DOHH2 (cell line): Measurements from ENCODE around the gene DEDD2.

Experiments
- H3F3A ChIP-seq: fragments of 200-600 bp; sonication (generic), shearing (Covaris generic); 2 replicates; pipeline ENCODE4 v1.6.0; 2016; ENCODE audit warnings: antibody characterized with exemption, mild to moderate bottlenecking; ENCODE audit not compliant: control insufficient read depth, insufficient read depth
- H3K27ac ChIP-seq: fragments of 200-600 bp; sonication (generic); 2 replicates; pipeline ENCODE4 v1.5.1; 2014; ENCODE audit warnings: low read depth, mild to moderate bottlenecking, low read length, moderate library complexity
- H3K27me3 ChIP-seq: fragments of 200-600 bp; sonication (generic); 2 replicates; pipeline ENCODE4 v1.6.1; 2014; ENCODE audit warnings: mild to moderate bottlenecking, low read length, mixed read lengths; ENCODE audit not compliant: control insufficient read depth
- H3K36me3 ChIP-seq: fragments of 200-600 bp; sonication (generic); 2 replicates; pipeline ENCODE4 v1.6.1; 2014; ENCODE audit warnings: mild to moderate bottlenecking, low read length, moderate library complexity, mixed read lengths; ENCODE audit not compliant: control insufficient read depth
- H3K4me1 ChIP-seq: fragments of 200-600 bp; sonication (generic); 2 replicates; pipeline ENCODE4 v1.6.1; 2014; ENCODE audit warnings: mild to moderate bottlenecking, low read length, mixed read lengths; ENCODE audit not compliant: control insufficient read depth
- H3K4me2 ChIP-seq: fragments of 200-600 bp; sonication (generic); 2 replicates; pipeline ENCODE4 v1.6.0; 2014; ENCODE audit warnings: mild to moderate bottlenecking, low read length, moderate library complexity
- H3K4me3 ChIP-seq: fragments of 200-600 bp; sonication (generic); 2 replicates; pipeline ENCODE4 v1.5.1; 2014; ENCODE audit warnings: mild to moderate bottlenecking, low read length, mixed read lengths
- H3K79me2 ChIP-seq: fragments of 200-600 bp; sonication (generic); 2 replicates; pipeline ENCODE4 v1.6.1; 2014; ENCODE audit warnings: mild to moderate bottlenecking, low read length, mixed read lengths; ENCODE audit not compliant: control insufficient read depth
- H3K9me2 ChIP-seq: fragments of 200-600 bp; sonication (generic); replicated peaks from 2 replicates; pipeline ENCODE4 v1.6.1; 2014; ENCODE audit warnings: mild to moderate bottlenecking, low read length, mixed read lengths; ENCODE audit not compliant: control insufficient read depth
- H3K9me3 ChIP-seq: fragments of 200-600 bp; sonication (generic); 2 replicates; pipeline ENCODE4 v1.6.1; 2014; ENCODE audit warnings: antibody characterized with exemption, low read length, mixed read lengths; ENCODE audit not compliant: control insufficient read depth, insufficient read depth
- H4K20me1 ChIP-seq: fragments of 200-600 bp; sonication (generic); 2 replicates; pipeline ENCODE4 v1.6.0; 2014; ENCODE audit warnings: low read depth, mild to moderate bottlenecking, antibody characterized with exemption, low read length, moderate library complexity; ENCODE audit not compliant: control insufficient read depth, insufficient read depth
- CTCF ChIP-seq: fragments of 200-600 bp; sonication (generic); IDR thresholded peaks from one replicate; pipeline ENCODE4 v1.5.1; 2014; ENCODE audit warnings: antibody characterized with exemption, mild to moderate bottlenecking, low read depth, low read length; ENCODE audit not compliant: poor library complexity, severe bottlenecking
- EZH2phosphoT487 ChIP-seq: fragments of 200-600 bp; sonication (generic); IDR thresholded peaks from 2 replicates; pipeline ENCODE4 v1.6.1; 2017; ENCODE audit warnings: borderline replicate concordance, mild to moderate bottlenecking, antibody characterized with exemption, low read length, moderate library complexity, mixed read lengths

The DEDD2 gene

GRCh38 chr19:42158926-42159325 lies 58.6 kb downstream of the DEDD2 start:
- TF ChIP-seq CTCF (no peak), EZH2phosphoT487 (no peak)
- Histone ChIP-seq H4K20me1 (no peaks in the 10 kb centered on the region; the same call in 1 of the 2 replicates), H3K4me2 (no peak overlapping the region), H3K79me2 (no peaks in the 10 kb centered on the region), H3K9me3 (no peaks in the 10 kb centered on the region), H3F3A (no peaks in the 10 kb centered on the region), H3K4me3 (no peak overlapping the region), H3K27ac (no peak overlapping the region), H3K9me2 (no peaks in the 10 kb centered on the region), H3K36me3 (no peaks in the 10 kb centered on the region), H3K4me1 (peaks cover 21% of the 10 kb centered on the region), H3K27me3 (peaks cover 14% of the 10 kb centered on the region)

DNA sequence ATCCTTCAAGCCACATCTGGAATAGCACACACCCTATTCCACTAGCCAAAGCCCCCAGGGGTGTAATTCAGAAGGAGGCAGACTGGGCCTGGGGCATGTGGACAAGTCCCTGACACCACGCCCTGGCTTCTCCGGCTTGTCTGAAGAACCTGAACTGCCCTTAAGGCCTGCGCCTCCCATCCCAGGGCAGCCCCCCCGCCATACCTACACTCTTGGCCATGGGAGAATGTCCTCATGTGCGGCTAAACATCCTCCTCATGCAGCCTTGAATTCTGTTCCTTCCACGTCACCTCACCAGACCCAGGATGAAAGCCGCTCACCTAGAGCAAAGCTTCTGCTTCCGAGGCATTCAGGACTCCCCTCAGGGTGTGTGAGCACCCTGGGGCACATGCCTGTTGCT lies 60.9 kb downstream of the DEDD2 start:
- no peaks in the 10 kb centered on the region for H3K9me2 ChIP-seq
- H4K20me1 ChIP-seq: no peaks in the 10 kb centered on the region
- H3K4me2 ChIP-seq: no peak overlapping the region
- no peaks in the 10 kb centered on the region for H3K79me2 ChIP-seq
- no peaks in the 10 kb centered on the region for H3F3A ChIP-seq
- no peak overlapping the region for H3K4me3 ChIP-seq
- peaks cover 11% of the 10 kb centered on the region for H3K27me3 ChIP-seq
- no peaks in the 10 kb centered on the region for H3K9me3 ChIP-seq
- H3K4me1 ChIP-seq: peaks cover 21% of the 10 kb centered on the region
- H3K27ac ChIP-seq: no peak overlapping the region
- no peaks in the 10 kb centered on the region for H3K36me3 ChIP-seq
- TF ChIP-seq CTCF (no peak), EZH2phosphoT487 (no peak)

GRCh38 chr19:42155796-42156195 lies 61.7 kb downstream of the DEDD2 start:
- H3K36me3 ChIP-seq: no peaks in the 10 kb centered on the region
- TF ChIP-seq CTCF (no peak), EZH2phosphoT487 (no peak)
- peak overlapping the region; percentile 40; the same call in 1 of the 2 replicates for H3K27ac ChIP-seq
- H4K20me1 ChIP-seq: no peaks in the 10 kb centered on the region
- H3K27me3 ChIP-seq: peaks cover 11% of the 10 kb centered on the region
- no peak overlapping the region for H3K4me3 ChIP-seq
- H3K4me1 ChIP-seq: peaks cover 21% of the 10 kb centered on the region
- H3K79me2 ChIP-seq: no peaks in the 10 kb centered on the region
- no peaks in the 10 kb centered on the region for H3F3A ChIP-seq
- H3K4me2 ChIP-seq: peak overlapping the region; percentile 66
- no peaks in the 10 kb centered on the region for H3K9me3 ChIP-seq
- H3K9me2 ChIP-seq: no peaks in the 10 kb centered on the region
